GM23248 (cell line): ENCODE data around the gene BLACAT1.

Experiments used
- EZH2 ChIP-seq: fragments of 200-600 bp; sonication (generic); IDR thresholded peaks from 2 replicates; pipeline ENCODE4 v1.6.1; 2018; ENCODE audit warnings: antibody characterized with exemption, mild to moderate bottlenecking; ENCODE audit not compliant: insufficient read depth, poor library complexity, severe bottlenecking
- EZH2phosphoT487 ChIP-seq: fragments of 200-600 bp; sonication (generic); IDR thresholded peaks from 2 replicates; pipeline ENCODE4 v1.6.1; 2018; ENCODE audit warnings: antibody characterized with exemption, moderate library complexity, mild to moderate bottlenecking, low read depth; ENCODE audit not compliant: insufficient read depth

GRCh38 chr1:205417870-205418635 is 37.8 kb downstream of the BLACAT1 start:
- TF ChIP-seq EZH2 (no peak), EZH2phosphoT487 (no peak)
